Panc1 (cell line): Measurements from ENCODE around the gene CENATAC. TPM values are rescaled to one million over a fixed set of nuclear protein-coding genes. Genes with fewer than 3 reads are reported as not detected.

ENCODE experiments used
- ATAC-seq: fragments of 200-7000 bp; cut with Tn5 transposase; 2 replicates; pipeline ENCODE4 v1.9.1; 2020; ENCODE audit warnings: mild to moderate bottlenecking, moderate library complexity
- BruUV-seq: library from RNA; stranded (reverse); fragments of 400-500 nt; replicated peaks from 2 replicates; lab custom pipeline; 2021; lab: Mats Ljungman, UMichigan
- CTCF ChIA-PET: fragments of 300-600 bp; sonication (Branson Sonifier 250); formaldehyde crosslinking; loops from one replicate; lab custom pipeline; 2022; ENCODE audit warnings: antibody characterized with exemption; lab: Charles Lee
- POLR2A ChIA-PET: fragments of 300-600 bp; sonication (Branson Sonifier 250); formaldehyde crosslinking; loops from one replicate; lab custom pipeline; 2022; ENCODE audit warnings: antibody characterized with exemption; lab: Charles Lee
- DNase-seq: peaks from one replicate; pipeline ENCODE4 v3.0.0-alpha.2; 2010; ENCODE audit warnings: low read depth, low spot score
- H3K27ac ChIP-seq: 2 replicates; pipeline ENCODE4 v1.5.1; 2011; ENCODE audit warnings: mild to moderate bottlenecking, low read length, inconsistent platforms
- H3K27me3 ChIP-seq: fragments of 200-500 bp; sonication (Bioruptor generic); 2 replicates; pipeline ENCODE4 v1.6.0; 2014; ENCODE audit warnings: low read length, inconsistent platforms; ENCODE audit not compliant: control insufficient read depth, insufficient read depth
- H3K36me3 ChIP-seq: fragments of 200-500 bp; sonication (Bioruptor generic); 2 replicates; pipeline ENCODE4 v1.5.1; 2014; ENCODE audit warnings: inconsistent platforms, mild to moderate bottlenecking, low read length, moderate library complexity; ENCODE audit not compliant: control insufficient read depth, insufficient read depth
- H3K4me1 ChIP-seq: 2 replicates; pipeline ENCODE4 v1.5.1; 2011; ENCODE audit warnings: inconsistent platforms, mild to moderate bottlenecking, low read length, moderate library complexity; ENCODE audit not compliant: control insufficient read depth, insufficient read depth
- H3K4me3 ChIP-seq, 2 experiments: 2 replicates each; pipeline ENCODE4 v1.5.1; 2011 to 2012; ENCODE audit warnings: low read depth in 2 of 2, low read length in 2 of 2, mild to moderate bottlenecking in 2 of 2, inconsistent platforms in 1 of 2, moderate library complexity in 1 of 2
- H3K9me3 ChIP-seq: fragments of 200-500 bp; sonication (Bioruptor generic); 2 replicates; pipeline ENCODE4 v1.5.1; 2014; ENCODE audit warnings: low read depth, mild to moderate bottlenecking, inconsistent platforms, low read length, moderate library complexity; ENCODE audit not compliant: control insufficient read depth, insufficient read depth
- POLR2AphosphoS5 ChIP-seq: IDR thresholded peaks from 2 replicates; pipeline ENCODE4 v1.6.1; 2012; ENCODE audit warnings: mild to moderate bottlenecking, low read depth, low read length, moderate library complexity
- SIN3A ChIP-seq: IDR thresholded peaks from 2 replicates; pipeline ENCODE4 v1.6.1; 2012; ENCODE audit warnings: low read depth, mild to moderate bottlenecking, low read length, moderate library complexity, borderline replicate concordance; ENCODE audit not compliant: insufficient read depth
- TCF7L2 ChIP-seq: IDR thresholded peaks from 2 replicates; pipeline ENCODE4 v1.6.1; 2011; ENCODE audit warnings: mild to moderate bottlenecking, low read depth, low read length, inconsistent platforms
- in situ Hi-C: cut with HindIII; loops from 2 replicates; pipeline ENCODE4 v1.10.0; 2016; ENCODE audit warnings: low sequenced_read_pairs, low pct_unique_long_range_greater_than_20kb
- intact Hi-C: fragments of 100-400 bp; cut with micrococcal nuclease; formaldehyde crosslinking; loops from one replicate; pipeline ENCODE4 v1.10.0; 2022; ENCODE audit not compliant: unreplicated experiment
- total RNA-seq: library from RNA; stranded (reverse); gene quantifications from one replicate; pipeline ENCODE4 v1.2.1, GENCODE V29; 2021; ENCODE audit not compliant: unreplicated experiment
- TF ChIP-seq, protein P1 (sequence below), 2 experiments: IDR thresholded peaks; 2 replicates each; pipeline ENCODE4 v1.6.1; 2011 to 2012; ENCODE audit warnings: low read depth in 2 of 2, control low read depth in 1 of 2, low read length in 1 of 2, mild to moderate bottlenecking in 1 of 2, moderate library complexity in 1 of 2; ENCODE audit not compliant: insufficient read depth in 1 of 2
- TF ChIP-seq, protein P2 (sequence below): fragments of 450-650 bp; IDR thresholded peaks from 2 replicates; pipeline ENCODE4 v1.5.1; 2017; ENCODE audit warnings: mild to moderate bottlenecking

Gene CENATAC
- total RNA-seq, 1 experiment from 2014 or later, result 45.4 TPM

DNA sequence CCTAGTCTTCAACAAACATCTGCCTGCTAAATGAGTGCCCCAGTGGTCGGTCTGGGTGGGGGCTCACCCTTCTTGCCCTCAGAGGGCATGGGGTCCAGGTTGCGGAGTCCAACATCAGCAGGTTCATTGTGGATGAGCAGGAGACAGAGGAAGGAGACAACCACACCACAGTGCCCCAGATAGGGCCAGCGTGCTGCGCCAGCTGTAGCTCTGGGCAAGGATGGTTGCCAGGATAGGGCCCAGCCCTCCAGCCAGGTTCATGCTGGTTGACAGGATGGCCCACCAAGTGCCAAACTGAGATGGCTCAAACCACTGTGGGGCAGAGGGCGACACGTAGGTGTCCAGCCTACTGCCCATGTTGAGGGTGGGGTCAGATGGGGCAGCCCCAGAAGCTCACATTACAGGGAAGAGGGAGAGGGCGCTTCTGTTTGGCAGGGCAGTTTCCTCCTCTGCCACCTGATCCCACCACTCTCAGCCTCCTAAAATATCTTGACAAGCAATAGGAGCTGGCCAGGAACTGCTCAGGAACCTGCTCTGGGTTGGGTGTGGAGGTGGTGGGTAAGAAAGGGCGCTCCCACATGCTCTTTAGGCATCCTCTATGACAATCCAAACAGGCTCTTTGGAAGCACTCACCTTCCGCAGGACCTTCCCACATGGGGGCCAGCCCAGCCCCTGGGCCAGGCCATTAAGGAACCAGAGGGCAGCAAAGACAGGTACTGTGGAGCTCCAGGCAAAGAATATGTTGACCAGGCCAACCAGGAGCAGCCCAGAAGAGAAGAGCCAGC lies 29.8 kb downstream of the CENATAC start:
- BruUV-seq, result no TSS peak
- ChIA-PET CTCF (interaction anchor here (0.6 kb wide), 1 partner anchor 13 kb away, joined by 7 read pairs; no protein-coding TSS in a partner anchor), POLR2A (no interaction called here)
- Histone ChIP-seq H3K4me1 (peaks cover 22% of the 10 kb centered on the region), H3K27me3 (no peaks in the 10 kb centered on the region), H3K4me3 (no peak overlapping the region), H3K9me3 (no peaks in the 10 kb centered on the region), H3K36me3 (peaks cover 5% of the 10 kb centered on the region), H3K27ac (no peak overlapping the region)
- in situ Hi-C loops (no loop called here), intact Hi-C loops (no loop called here)
- DNase-seq (no peak), ATAC-seq (no peak)
- TF ChIP-seq POLR2AphosphoS5 (no peak), SIN3A (no peak), TCF7L2 (no peak)
- TF ChIP-seq, protein P1, sequence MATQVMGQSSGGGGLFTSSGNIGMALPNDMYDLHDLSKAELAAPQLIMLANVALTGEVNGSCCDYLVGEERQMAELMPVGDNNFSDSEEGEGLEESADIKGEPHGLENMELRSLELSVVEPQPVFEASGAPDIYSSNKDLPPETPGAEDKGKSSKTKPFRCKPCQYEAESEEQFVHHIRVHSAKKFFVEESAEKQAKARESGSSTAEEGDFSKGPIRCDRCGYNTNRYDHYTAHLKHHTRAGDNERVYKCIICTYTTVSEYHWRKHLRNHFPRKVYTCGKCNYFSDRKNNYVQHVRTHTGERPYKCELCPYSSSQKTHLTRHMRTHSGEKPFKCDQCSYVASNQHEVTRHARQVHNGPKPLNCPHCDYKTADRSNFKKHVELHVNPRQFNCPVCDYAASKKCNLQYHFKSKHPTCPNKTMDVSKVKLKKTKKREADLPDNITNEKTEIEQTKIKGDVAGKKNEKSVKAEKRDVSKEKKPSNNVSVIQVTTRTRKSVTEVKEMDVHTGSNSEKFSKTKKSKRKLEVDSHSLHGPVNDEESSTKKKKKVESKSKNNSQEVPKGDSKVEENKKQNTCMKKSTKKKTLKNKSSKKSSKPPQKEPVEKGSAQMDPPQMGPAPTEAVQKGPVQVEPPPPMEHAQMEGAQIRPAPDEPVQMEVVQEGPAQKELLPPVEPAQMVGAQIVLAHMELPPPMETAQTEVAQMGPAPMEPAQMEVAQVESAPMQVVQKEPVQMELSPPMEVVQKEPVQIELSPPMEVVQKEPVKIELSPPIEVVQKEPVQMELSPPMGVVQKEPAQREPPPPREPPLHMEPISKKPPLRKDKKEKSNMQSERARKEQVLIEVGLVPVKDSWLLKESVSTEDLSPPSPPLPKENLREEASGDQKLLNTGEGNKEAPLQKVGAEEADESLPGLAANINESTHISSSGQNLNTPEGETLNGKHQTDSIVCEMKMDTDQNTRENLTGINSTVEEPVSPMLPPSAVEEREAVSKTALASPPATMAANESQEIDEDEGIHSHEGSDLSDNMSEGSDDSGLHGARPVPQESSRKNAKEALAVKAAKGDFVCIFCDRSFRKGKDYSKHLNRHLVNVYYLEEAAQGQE (IDR thresholded peaks at IDR 0.05; ENCODE audit: insufficient read depth in 1 of 2, low read depth in 2 of 2, low read length in 1 of 2), result no peak
- TF ChIP-seq, protein P2, sequence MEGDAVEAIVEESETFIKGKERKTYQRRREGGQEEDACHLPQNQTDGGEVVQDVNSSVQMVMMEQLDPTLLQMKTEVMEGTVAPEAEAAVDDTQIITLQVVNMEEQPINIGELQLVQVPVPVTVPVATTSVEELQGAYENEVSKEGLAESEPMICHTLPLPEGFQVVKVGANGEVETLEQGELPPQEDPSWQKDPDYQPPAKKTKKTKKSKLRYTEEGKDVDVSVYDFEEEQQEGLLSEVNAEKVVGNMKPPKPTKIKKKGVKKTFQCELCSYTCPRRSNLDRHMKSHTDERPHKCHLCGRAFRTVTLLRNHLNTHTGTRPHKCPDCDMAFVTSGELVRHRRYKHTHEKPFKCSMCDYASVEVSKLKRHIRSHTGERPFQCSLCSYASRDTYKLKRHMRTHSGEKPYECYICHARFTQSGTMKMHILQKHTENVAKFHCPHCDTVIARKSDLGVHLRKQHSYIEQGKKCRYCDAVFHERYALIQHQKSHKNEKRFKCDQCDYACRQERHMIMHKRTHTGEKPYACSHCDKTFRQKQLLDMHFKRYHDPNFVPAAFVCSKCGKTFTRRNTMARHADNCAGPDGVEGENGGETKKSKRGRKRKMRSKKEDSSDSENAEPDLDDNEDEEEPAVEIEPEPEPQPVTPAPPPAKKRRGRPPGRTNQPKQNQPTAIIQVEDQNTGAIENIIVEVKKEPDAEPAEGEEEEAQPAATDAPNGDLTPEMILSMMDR, result no peak

DNA sequence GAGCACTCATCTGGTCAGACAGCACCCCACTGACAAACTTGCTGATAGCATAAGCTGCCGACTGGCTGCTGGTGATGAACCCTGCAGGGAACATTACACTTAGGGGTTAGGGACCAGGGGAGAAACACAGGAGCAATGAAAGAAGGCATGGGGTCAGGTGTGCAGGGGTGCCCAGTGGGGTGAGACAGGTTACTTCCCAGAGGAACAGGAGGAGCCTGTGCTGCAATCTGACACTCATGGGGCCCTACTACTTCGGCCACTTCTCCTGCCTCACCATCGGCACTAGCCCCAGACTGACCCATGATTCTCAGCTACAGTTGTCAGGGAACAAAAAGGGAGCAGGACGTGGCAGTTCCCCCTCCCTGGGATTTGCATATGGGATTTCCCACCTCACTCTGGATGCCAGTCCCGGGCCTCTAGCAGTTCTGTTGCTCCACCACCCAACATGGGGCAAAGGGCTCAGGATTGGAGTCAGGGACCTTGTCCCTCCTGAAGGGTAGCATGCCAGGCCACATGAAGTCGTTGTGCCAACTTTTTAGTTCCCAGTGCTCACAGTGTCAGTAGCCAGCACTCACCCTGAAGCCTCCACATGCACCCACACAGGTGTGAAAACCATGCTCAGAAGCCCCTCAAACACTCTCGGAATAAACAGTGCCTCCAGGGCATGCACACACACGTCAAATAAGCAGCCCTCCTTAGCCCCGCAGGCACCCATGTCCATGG lies 30.6 kb downstream of the CENATAC start:
- BruUV-seq, result no TSS peak
- H3K27me3 ChIP-seq, result no peaks in the 10 kb centered on the region
- in situ Hi-C loops, result no loop called here
- peaks cover 5% of the 10 kb centered on the region; the same call in 1 of the 2 replicates for H3K36me3 ChIP-seq
- H3K27ac ChIP-seq, result no peak overlapping the region
- peaks cover 20% of the 10 kb centered on the region for H3K4me1 ChIP-seq
- no peak overlapping the region for H3K4me3 ChIP-seq
- no peaks in the 10 kb centered on the region for H3K9me3 ChIP-seq
- DNase-seq, result no peak
- ATAC-seq, result no peak
- intact Hi-C loops, result no loop called here
- CTCF ChIA-PET, result no interaction called here
- POLR2A ChIA-PET, result no interaction called here
- TF ChIP-seq POLR2AphosphoS5 (no peak), SIN3A (no peak), TCF7L2 (no peak)
- TF ChIP-seq, protein P2, result no peak
- TF ChIP-seq, protein P1 (IDR thresholded peaks at IDR 0.05; ENCODE audit: insufficient read depth in 1 of 2, low read depth in 2 of 2, low read length in 1 of 2), result no peak
